WTC11 (cell line): Measurements from ENCODE around the gene STK32B.

Experiments used
- AR ChIP-seq: fragments of 250-450 bp; sonication (Bioruptor Pico); IDR thresholded peaks from 2 replicates; pipeline ENCODE4 v1.9.0; 2021; ENCODE audit warnings: mild to moderate bottlenecking
- CTCF ChIP-seq: fragments of 200-600 bp; IDR thresholded peaks from 2 replicates; pipeline ENCODE4 v1.8.0; 2022; ENCODE audit warnings: antibody characterized with exemption
- ELF4 ChIP-seq: sonication (generic); formaldehyde crosslinking; IDR thresholded peaks from 2 replicates; pipeline ENCODE4 v1.8.1; 2022; ENCODE audit warnings: low read depth, mild to moderate bottlenecking, moderate library complexity, missing genetic modification reagents
- ERG ChIP-seq: fragments of 250-450 bp; sonication (Bioruptor Pico); IDR thresholded peaks from 2 replicates; pipeline ENCODE4 v1.8.0; 2021; ENCODE audit warnings: mild to moderate bottlenecking
- FOXJ3 ChIP-seq: sonication (generic); formaldehyde crosslinking; IDR thresholded peaks from 2 replicates; pipeline ENCODE4 v1.9.0; 2021; ENCODE audit warnings: missing genetic modification reagents, mild to moderate bottlenecking, borderline replicate concordance
- FOXP1 ChIP-seq: sonication (generic); formaldehyde crosslinking; IDR thresholded peaks from 2 replicates; pipeline ENCODE4 v1.8.0; 2022; ENCODE audit warnings: missing genetic modification reagents, mild to moderate bottlenecking, moderate library complexity, borderline replicate concordance
- NR3C1 ChIP-seq: sonication (generic); formaldehyde crosslinking; conservative IDR thresholded peaks from 2 replicates; pipeline ENCODE4 v1.8.1; 2023; ENCODE audit warnings: low read depth, mild to moderate bottlenecking, missing genetic modification reagents
- PRRX2 ChIP-seq: fragments of 250-450 bp; sonication (Bioruptor Pico); IDR thresholded peaks from 2 replicates; pipeline ENCODE4 v1.8.0; 2021; ENCODE audit warnings: mild to moderate bottlenecking
- ZBTB21 ChIP-seq: sonication (generic); formaldehyde crosslinking; IDR thresholded peaks from 2 replicates; pipeline ENCODE4 v1.8.1; 2023; ENCODE audit warnings: mild to moderate bottlenecking, missing genetic modification reagents, borderline replicate concordance
- ZNF281 ChIP-seq: sonication (generic); formaldehyde crosslinking; IDR thresholded peaks from 2 replicates; pipeline ENCODE4 v1.8.0; 2023; ENCODE audit warnings: mild to moderate bottlenecking, missing genetic modification reagents

- TF ChIP-seq CTCF (no peak), FOXJ3 (CRISPR knock-in tag) (no peak), AR (CRISPR knock-in tag) (no peak), ERG (CRISPR knock-in tag) (no peak), ZBTB21 (CRISPR knock-in tag) (no peak), ELF4 (CRISPR knock-in tag) (no peak), PRRX2 (CRISPR knock-in tag) (no peak), NR3C1 (CRISPR knock-in tag) (no peak), FOXP1 (no peak), ZNF281 (no peak)
These were observed 82.8 kb downstream of the STK32B start for GRCh38 chr4:5133933-5134594.
